CD4-positive, CD25-positive, alpha-beta regulatory T cell (primary cell): ENCODE data around the gene KCNK15. TPM values are rescaled to one million over a fixed set of nuclear protein-coding genes. Genes with fewer than 3 reads are reported as not detected.
A peak's percentile ranks its signal among the peaks of the same experiment; 100 is the strongest.

Experiments used
- ATAC-seq, 2 donors: fragments of 150-1000 bp; cut with Tn5 transposase; one replicate each; pipeline ENCODE4 v1.10.0; 2021; ENCODE audit warnings: low read depth in 2 of 2, moderate number of reproducible peaks in 2 of 2, moderate library complexity in 1 of 2
- DNase-seq, 3 donors: peaks; one replicate each; pipeline versions ENCODE4 v3.0.0 to v3.0.0-alpha.2; 2012 to 2022; ENCODE audit warnings: mixed read lengths in 1 of 3
- H3K27ac ChIP-seq: one replicate; pipeline ENCODE4 v1.7.0; 2013; ENCODE audit warnings: mild to moderate bottlenecking, low read length; ENCODE audit not compliant: insufficient read depth, poor library complexity, severe bottlenecking
- H3K27me3 ChIP-seq: one replicate; pipeline ENCODE4 v1.7.0; 2013; ENCODE audit warnings: low read length; ENCODE audit not compliant: control insufficient read depth, insufficient read depth
- H3K36me3 ChIP-seq: one replicate; pipeline ENCODE4 v1.7.0; 2013; ENCODE audit warnings: mild to moderate bottlenecking, low read length, moderate library complexity; ENCODE audit not compliant: control insufficient read depth, insufficient read depth
- H3K4me1 ChIP-seq: 2 replicates; pipeline ENCODE4 v1.7.0; 2013; ENCODE audit warnings: mild to moderate bottlenecking, low read length; ENCODE audit not compliant: insufficient read depth, control insufficient read depth, poor library complexity, severe bottlenecking
- H3K4me3 ChIP-seq: one replicate; pipeline ENCODE4 v1.7.0; 2013; ENCODE audit warnings: low read depth, mild to moderate bottlenecking, low read length, moderate library complexity
- H3K9me3 ChIP-seq, 2 experiments: 1 replicate in 1 of 2; 2 replicates in 1 of 2; pipeline ENCODE4 v1.7.0; 2013; ENCODE audit warnings: low read length in 2 of 2, mild to moderate bottlenecking in 1 of 2, moderate library complexity in 1 of 2; ENCODE audit not compliant: control insufficient read depth in 2 of 2
- H3K27ac Mint-ChIP-seq, 3 donors: one replicate each; pipeline ENCODE4 v1.8.0; 2020 to 2022; ENCODE audit warnings: mild to moderate bottlenecking in 3 of 3, mixed read lengths in 3 of 3, moderate library complexity in 2 of 3
- H3K27me3 Mint-ChIP-seq: one replicate; pipeline ENCODE4 v1.8.0; 2022; ENCODE audit warnings: mild to moderate bottlenecking, mixed read lengths
- H3K36me3 Mint-ChIP-seq: one replicate; pipeline ENCODE4 v1.8.0; 2020; ENCODE audit warnings: mixed read lengths
- H3K4me1 Mint-ChIP-seq, 4 donors: one replicate each; pipeline ENCODE4 v1.8.0; 2020 to 2022; ENCODE audit warnings: mixed read lengths in 4 of 4, mild to moderate bottlenecking in 1 of 4
- H3K4me3 Mint-ChIP-seq, 4 donors: one replicate each; pipeline ENCODE4 v1.8.0; 2020 to 2022; ENCODE audit warnings: mild to moderate bottlenecking in 4 of 4, mixed read lengths in 4 of 4, moderate library complexity in 3 of 4
- H3K9me3 Mint-ChIP-seq, 7 donors: one replicate each; pipeline ENCODE4 v1.8.0; 2020 to 2022; ENCODE audit warnings: mixed read lengths in 7 of 7, mild to moderate bottlenecking in 3 of 7, moderate library complexity in 2 of 7
- polyA plus RNA-seq, 4 donors: library from polyadenylated mRNA; unstranded; fragments of 300-500 nt; fragmentation: Illumina TruSeq; gene quantifications; one replicate each; pipeline ENCODE4 v1.2.3, GENCODE V29; 2021
- total RNA-seq: library from RNA; stranded (reverse); gene quantifications from one replicate; pipeline ENCODE4 v1.2.3, GENCODE V29; 2022

KCNK15 gene
- total and polyA plus RNA-seq, 5 donors from 2014 or later, result not detected

DNA sequence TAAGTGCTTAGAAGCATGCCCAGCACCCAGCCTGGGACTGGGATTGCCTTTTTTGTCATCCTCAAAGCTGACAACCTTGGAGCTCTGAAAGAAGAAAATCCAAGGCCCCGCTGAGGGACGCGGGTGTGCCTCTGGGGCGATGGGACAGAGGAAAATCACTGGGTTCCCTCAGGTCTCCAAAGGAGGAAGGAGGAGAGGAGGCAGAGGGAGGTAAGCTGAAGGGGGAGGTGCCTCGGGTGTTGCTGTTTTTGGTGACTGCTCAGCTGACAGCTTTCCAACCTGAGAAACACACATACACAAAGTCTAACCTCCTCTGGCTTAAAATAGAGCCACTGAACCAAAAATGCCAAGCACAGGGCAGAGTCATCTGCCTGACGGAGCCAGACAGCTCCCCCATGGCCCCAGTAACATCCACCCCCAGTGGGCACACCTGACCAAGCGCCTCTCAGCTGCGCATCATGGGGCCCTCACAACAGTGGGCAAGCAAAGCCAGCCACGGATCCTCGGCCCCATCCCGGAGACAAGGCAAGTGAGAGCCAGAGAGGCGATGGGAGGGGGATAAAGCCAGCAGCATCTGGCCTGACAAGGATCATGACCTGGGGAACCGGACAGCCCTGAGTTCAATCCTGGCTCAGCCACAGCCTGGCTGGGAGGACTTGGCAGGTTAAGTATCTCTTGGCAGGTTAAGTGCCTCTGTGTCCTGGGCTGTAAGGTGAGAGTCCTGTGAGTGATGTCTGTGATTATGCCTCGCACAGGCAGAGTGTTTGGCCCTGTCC is 3.2 kb upstream of the KCNK15 start:
- H3K27me3 Mint-ChIP-seq, result peaks cover 51% of the 10 kb centered on the region
- H3K27ac Mint-ChIP-seq, result no peak overlapping the region
- H3K4me1 Mint-ChIP-seq, result peaks cover 0 to 12% (median 8%) of the 10 kb centered on the region in 4 donors
- H3K9me3 ChIP-seq, result no peaks in the 10 kb centered on the region
- H3K4me1 ChIP-seq, result peaks cover 9% of the 10 kb centered on the region
- H3K4me3 Mint-ChIP-seq, result peak overlapping the region in 1 of 4 donors; percentile 40
- ATAC-seq (no peak), DNase-seq (no peak)
- no peaks in the 10 kb centered on the region for H3K36me3 Mint-ChIP-seq
- no peaks in the 10 kb centered on the region for H3K36me3 ChIP-seq
- H3K27ac ChIP-seq, result no peak overlapping the region
- H3K9me3 Mint-ChIP-seq, result no peaks in the 10 kb centered on the region
- H3K4me3 ChIP-seq, result no peak overlapping the region
- H3K27me3 ChIP-seq, result peaks cover 18% of the 10 kb centered on the region

DNA sequence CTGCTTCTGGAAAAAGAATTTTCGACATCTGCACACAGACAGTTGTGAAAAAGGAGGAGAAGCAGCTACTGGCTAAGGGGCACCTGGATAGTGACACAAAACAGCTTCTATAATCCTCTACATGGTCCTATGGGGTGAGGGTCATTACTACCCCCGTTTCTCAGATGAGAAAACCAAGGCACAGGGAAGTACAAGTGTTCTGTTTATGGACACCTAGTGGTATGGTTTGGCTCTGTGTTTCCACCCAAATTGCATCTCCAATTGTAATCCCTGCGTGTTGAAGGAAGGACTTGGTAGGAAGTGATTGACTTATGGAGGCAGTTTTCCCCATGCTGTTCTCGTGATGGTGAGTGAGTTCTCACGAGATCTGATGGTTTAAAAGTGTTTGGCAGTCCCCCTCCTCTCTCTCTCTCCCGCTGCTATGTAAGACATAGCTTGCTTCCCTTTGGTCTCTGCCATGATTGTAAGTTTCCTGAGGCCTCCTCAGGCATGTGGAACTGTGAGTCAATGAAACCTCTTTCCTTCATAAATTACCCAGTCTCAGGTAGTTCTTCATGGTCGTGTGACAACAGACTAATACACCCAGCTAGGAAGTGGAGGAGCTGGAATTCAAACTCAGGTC is 2.5 kb upstream of the KCNK15 start:
- Mint-ChIP-seq H3K27me3 (peaks cover 51% of the 10 kb centered on the region), H3K27ac (no peak overlapping the region), H3K4me3 (peak overlapping the region in 1 of 4 donors; percentile 18), H3K36me3 (no peaks in the 10 kb centered on the region), H3K9me3 (no peaks in the 10 kb centered on the region), H3K4me1 (peaks cover 0 to 12% (median 8%) of the 10 kb centered on the region in 4 donors)
- no peaks in the 10 kb centered on the region for H3K36me3 ChIP-seq
- ATAC-seq (no peak), DNase-seq (no peak)
- H3K9me3 ChIP-seq, result no peaks in the 10 kb centered on the region
- peaks cover 9% of the 10 kb centered on the region for H3K4me1 ChIP-seq
- H3K4me3 ChIP-seq, result no peak overlapping the region
- H3K27me3 ChIP-seq, result peaks cover 21% of the 10 kb centered on the region
- no peak overlapping the region for H3K27ac ChIP-seq

DNA sequence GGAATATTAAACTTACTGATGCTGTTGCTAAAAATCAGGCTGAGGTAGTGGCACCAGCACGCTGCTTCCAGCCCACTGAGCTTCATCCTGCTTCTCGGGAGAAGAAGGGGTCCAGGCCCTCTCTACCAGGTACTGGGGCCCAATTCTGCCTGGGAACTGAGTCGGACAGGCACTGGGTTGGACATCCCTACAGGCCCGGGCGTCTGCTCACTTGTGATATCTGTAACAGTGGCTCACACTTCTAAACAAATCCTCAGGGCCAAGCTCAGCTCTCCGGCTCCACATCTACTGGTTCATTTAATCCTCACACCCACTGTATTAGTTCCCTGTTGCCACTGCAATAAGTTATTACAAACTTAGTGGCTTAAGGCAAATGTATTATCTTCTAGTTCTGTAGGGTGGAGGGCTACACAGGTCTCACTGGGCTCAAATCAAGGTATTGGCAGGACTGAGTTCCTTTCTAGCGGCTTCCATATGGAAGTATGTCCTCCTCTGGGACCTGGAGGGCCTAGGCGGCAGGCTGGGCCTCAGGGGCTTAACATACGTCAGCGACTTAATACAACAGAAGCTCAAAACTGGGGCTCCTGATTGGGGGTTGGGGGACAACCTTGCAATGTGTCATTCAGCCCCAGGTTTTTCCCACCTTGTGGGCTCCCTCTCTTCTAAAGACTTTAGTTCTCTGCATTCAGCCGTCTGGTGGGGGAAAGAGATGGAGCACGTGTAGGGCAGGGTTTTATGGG is 1.6 kb upstream of the KCNK15 start:
- DNase-seq (no peak), ATAC-seq (no peak)
- peaks cover 57% of the 10 kb centered on the region for H3K27me3 Mint-ChIP-seq
- H3K9me3 Mint-ChIP-seq, result no peaks in the 10 kb centered on the region
- peaks cover 0 to 12% (median 4%) of the 10 kb centered on the region in 4 donors for H3K4me1 Mint-ChIP-seq
- Histone ChIP-seq H3K4me1 (peaks cover 9% of the 10 kb centered on the region), H3K9me3 (no peaks in the 10 kb centered on the region), H3K27me3 (peaks cover 26% of the 10 kb centered on the region), H3K4me3 (no peak overlapping the region), H3K27ac (no peak overlapping the region), H3K36me3 (no peaks in the 10 kb centered on the region)
- no peaks in the 10 kb centered on the region for H3K36me3 Mint-ChIP-seq
- peak overlapping the region in 1 of 4 donors; percentile 24 for H3K4me3 Mint-ChIP-seq
- no peak overlapping the region for H3K27ac Mint-ChIP-seq

DNA sequence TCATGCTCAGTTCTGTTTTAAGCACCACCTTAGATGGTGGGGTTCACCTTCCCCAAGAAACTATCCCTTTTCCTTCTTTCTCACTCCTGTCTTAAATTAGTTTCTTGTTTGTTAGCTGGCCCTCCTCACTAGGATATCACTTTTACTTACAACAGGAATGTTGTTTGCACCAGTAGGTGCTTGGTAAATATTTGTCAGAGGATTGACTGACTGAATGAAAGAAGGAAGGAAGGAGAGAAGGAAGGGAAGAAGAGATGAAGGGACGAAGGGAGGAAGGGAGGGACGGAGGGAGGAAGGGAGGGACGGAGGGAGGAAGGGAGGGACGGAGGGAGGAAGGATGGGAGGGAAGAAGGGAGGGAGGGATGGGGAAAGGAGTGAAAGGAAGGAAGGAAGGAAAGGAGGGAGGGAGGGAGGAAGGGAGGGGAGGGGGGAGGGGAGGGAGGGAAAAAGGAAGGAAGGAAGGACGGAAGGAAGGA is 505 bp upstream of the KCNK15 start:
- Histone ChIP-seq H3K27me3 (peaks cover 26% of the 10 kb centered on the region), H3K27ac (no peak overlapping the region), H3K4me1 (peaks cover 9% of the 10 kb centered on the region), H3K4me3 (no peak overlapping the region), H3K9me3 (no peaks in the 10 kb centered on the region), H3K36me3 (no peaks in the 10 kb centered on the region)
- no peaks in the 10 kb centered on the region for H3K36me3 Mint-ChIP-seq
- no peak for ATAC-seq
- H3K27me3 Mint-ChIP-seq, result peaks cover 61% of the 10 kb centered on the region
- DNase-seq, result no peak
- H3K9me3 Mint-ChIP-seq, result no peaks in the 10 kb centered on the region
- H3K4me3 Mint-ChIP-seq, result peak overlapping the region in 3 of 4 donors; percentile 22 to 80 (median 67)
- H3K4me1 Mint-ChIP-seq, result peaks cover 0 to 12% (median 4%) of the 10 kb centered on the region in 4 donors
- H3K27ac Mint-ChIP-seq, result no peak overlapping the region

DNA sequence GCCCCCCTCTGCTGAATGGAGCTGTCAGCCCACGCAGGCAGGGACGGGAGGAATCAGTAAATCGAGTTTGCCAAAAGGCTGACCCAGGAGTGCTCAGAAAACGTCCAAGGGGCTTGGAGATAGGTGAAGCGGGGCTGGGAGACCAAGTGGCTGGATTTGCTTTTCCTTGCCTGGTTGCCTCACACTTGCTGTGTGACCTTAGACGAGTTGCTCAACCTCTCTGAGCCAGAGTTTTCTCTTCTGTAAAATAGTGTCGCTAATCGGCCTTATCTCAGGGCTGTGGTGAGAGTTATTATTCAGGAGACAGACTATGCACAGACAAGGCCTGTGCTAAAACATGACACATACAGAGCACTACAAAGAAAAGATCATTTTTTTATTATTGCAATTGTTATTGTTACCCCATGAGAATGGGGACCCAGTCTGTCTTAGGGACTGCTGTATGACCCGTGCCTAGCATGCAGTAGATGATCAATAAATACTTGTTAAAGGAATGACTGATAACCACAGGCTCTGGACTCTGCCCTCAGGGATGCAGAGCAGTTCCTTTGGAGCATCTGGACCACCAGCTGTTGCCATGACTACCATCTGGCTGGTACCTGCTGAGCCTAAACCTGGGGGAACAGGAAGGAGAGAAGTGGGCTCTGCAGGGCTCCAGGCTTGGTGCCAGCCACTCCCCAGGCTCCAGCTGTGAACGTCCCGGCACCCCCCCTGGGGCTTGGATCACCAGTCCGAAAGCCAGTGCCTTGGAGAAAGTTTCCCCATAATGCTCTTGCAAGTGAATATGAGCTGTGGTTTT is 901 bp downstream of the KCNK15 start:
- Histone ChIP-seq H3K27ac (no peak overlapping the region), H3K27me3 (peaks cover 24% of the 10 kb centered on the region), H3K4me3 (no peak overlapping the region), H3K4me1 (peaks cover 9% of the 10 kb centered on the region), H3K36me3 (no peaks in the 10 kb centered on the region), H3K9me3 (no peaks in the 10 kb centered on the region)
- peaks cover 0 to 12% (median 4%) of the 10 kb centered on the region in 4 donors for H3K4me1 Mint-ChIP-seq
- H3K4me3 Mint-ChIP-seq, result peak overlapping the region in 3 of 4 donors; percentile 20 to 82 (median 65)
- no peaks in the 10 kb centered on the region for H3K9me3 Mint-ChIP-seq
- DNase-seq (no peak), ATAC-seq (no peak)
- H3K27me3 Mint-ChIP-seq, result peaks cover 60% of the 10 kb centered on the region
- H3K27ac Mint-ChIP-seq, result no peak overlapping the region
- H3K36me3 Mint-ChIP-seq, result no peaks in the 10 kb centered on the region

DNA sequence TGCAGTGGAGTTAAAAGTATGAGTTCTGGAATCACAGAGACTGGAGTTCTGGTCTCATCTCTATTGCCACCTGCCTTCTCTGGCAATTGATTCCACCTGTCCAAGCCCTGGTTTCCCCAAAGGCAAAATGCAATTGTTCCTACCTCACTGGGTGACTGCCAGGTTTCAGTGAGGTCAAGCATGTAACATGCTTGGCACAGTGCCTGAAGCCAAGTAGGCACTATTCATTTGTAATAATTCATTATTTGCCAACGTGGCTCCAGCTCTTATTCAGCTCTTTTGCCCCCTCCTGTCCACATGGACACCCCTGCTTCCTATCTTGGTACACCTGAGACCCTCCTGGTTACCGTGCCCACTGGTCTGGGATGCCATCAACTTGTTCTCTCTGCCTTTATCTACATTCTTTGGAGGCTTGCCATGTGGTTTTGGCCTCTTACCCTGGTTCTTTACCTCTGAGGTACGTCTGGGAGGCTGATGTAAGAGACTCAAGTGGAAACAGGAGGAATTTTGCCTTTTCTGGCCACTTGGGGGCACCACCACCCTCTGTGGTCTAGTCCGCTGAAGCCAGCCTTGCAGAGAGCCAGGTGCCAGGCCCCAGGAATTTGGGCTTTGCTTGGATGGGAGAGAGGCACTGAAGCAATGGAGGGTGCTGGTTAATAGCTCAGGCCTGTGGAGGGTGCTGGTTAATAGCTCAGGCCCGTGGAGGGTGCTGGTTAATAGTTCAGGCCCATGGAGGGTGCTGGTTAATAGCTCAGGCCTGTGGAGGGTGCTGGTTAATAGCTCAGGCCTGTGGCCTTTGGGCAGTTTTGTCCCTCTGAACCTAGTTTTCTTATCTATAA is 1.7 kb downstream of the KCNK15 start:
- Histone ChIP-seq H3K36me3 (no peaks in the 10 kb centered on the region), H3K4me3 (no peak overlapping the region), H3K4me1 (peaks cover 9% of the 10 kb centered on the region), H3K9me3 (no peaks in the 10 kb centered on the region), H3K27me3 (peaks cover 24% of the 10 kb centered on the region), H3K27ac (no peak overlapping the region)
- Mint-ChIP-seq H3K4me3 (peak overlapping the region in 3 of 4 donors; percentile 20 to 60 (median 55)), H3K27ac (no peak overlapping the region), H3K27me3 (peaks cover 54% of the 10 kb centered on the region), H3K4me1 (peaks cover 0 to 12% (median 4%) of the 10 kb centered on the region in 4 donors), H3K36me3 (no peaks in the 10 kb centered on the region), H3K9me3 (no peaks in the 10 kb centered on the region)
- DNase-seq (peak; percentile 15 to 54 (median 34)), ATAC-seq (peak; percentile 42 to 47)
